ENCODE results near the gene ANKS1B. TPM values are rescaled to one million over a fixed set of nuclear protein-coding genes. Genes with fewer than 3 reads are reported as not detected.

Gene ANKS1B
- total RNA-seq, 1 donor from 2014 or later = 8.2 TPM

DNA sequence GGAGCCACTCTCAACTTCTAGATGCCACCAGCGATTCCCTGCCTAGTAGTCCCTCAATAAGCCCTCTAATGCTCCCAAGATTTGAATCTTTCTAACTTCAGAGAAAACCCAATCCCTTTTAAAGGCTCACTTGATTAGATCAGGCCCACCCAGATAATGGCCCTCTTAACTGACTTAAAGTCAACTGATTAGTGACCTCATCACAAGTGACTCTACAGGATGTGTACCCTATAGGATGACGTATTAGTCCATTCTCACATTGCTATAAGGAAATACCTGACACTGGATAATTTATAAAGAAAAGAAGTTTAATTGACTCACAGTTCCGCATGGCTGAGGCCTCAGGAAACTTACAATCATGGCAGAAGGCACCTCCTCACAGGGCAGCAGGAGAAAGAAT is 49.1 kb downstream of the ANKS1B start:
- no peaks in the 10 kb centered on the region for H3K27me3 ChIP-seq
- no peaks in the 10 kb centered on the region for H3K4me1 ChIP-seq
- no peaks in the 10 kb centered on the region for H3K36me3 ChIP-seq
- no peaks in the 10 kb centered on the region for H3K9me3 ChIP-seq
- DNase-seq (ENCODE audit: low spot score in 2 of 2) = no peak
- no peak for TF ChIP-seq CTCF (IDR thresholded peaks at IDR 0.05)
- intact Hi-C loops (cut with DNase I) = no loop called here
- no peak overlapping the region for H3K4me3 ChIP-seq
- no peak overlapping the region for H3K27ac ChIP-seq

DNA sequence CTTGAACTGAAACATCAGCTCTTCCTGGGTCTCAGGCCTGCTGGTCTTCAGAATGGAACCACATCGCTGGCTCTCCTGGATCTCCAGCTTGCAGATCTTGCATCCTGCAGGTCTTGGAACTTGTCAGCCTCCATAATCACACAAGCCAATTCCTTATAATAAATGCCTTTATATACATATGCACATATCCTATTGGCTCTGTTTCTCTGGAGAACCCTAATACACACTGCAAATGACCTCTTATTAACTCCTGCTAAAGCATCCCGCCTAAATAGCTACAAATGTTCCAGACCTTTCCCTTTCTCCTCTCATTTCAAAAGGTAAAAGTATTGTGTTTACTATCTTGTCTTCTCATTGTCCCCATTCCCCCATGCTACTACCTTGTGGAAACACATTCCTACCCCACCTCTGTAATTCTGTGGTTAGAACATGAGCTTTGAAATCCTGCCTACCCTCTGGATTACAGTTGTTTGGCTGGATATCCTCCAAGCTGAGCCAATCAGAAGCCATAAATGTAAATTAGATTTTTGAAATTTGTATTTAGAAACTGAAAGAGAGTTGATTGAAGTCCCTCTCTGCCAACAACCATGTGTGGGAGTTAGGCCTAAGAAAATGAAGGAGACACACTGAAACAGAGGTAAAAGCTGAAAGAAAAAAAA is 58.1 kb downstream of the ANKS1B start:
- Histone ChIP-seq H3K4me3 (no peak overlapping the region), H3K27ac (no peak overlapping the region), H3K27me3 (no peaks in the 10 kb centered on the region), H3K9me3 (no peaks in the 10 kb centered on the region), H3K36me3 (no peaks in the 10 kb centered on the region), H3K4me1 (no peaks in the 10 kb centered on the region)
- DNase-seq (ENCODE audit: low spot score in 2 of 2) = no peak
- intact Hi-C loops (cut with DNase I) = no loop called here
- TF ChIP-seq CTCF (IDR thresholded peaks at IDR 0.05) = no peak

- Histone ChIP-seq H3K4me1 (no peaks in the 10 kb centered on the region), H3K9me3 (no peaks in the 10 kb centered on the region), H3K36me3 (no peaks in the 10 kb centered on the region), H3K4me3 (no peak overlapping the region), H3K27ac (no peak overlapping the region), H3K27me3 (no peaks in the 10 kb centered on the region)
- DNase-seq (ENCODE audit: low spot score in 2 of 2) = no peak
- no peak for TF ChIP-seq CTCF (IDR thresholded peaks at IDR 0.05)
- intact Hi-C loops (cut with DNase I) = no loop called here
These were observed 64.3 kb downstream of the ANKS1B start for GRCh38 chr12:99920353-99920960.

DNA sequence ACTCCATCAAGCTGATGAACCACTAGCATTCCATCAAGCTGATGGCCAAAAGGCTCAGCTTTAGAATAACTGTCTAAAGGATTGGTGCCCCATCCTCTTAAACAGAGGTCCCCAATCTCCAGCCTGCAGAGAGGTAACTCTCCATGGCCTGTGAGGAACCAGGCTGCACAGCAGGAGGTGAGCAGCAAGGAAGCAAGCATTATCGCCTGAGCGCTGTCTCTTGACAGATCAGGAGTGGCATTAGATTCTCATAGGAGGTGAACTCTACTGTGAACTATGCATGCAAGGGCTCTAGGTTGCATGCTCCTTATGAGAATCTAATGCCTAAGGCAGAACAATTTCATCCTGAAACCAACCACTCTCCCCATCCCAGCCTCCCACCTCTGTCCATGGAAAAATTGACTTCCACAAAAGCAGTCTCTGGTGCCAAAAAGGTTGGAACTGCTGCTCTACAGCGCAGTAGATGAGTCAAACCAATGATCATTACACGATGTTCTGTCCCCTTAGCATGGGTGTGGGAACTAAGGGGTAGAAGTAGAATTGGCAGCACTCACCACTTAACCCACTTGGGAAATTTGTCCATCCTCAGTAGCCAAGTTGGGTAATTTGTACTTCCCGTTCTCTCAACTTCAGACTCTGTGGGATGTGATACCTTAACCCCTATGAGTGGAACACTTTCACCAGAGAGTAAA is 66.9 kb downstream of the ANKS1B start:
- Histone ChIP-seq H3K4me3 (no peak overlapping the region), H3K4me1 (peaks cover 0 to 6% of the 10 kb centered on the region in 2 donors), H3K27ac (no peak overlapping the region), H3K36me3 (no peaks in the 10 kb centered on the region), H3K27me3 (no peaks in the 10 kb centered on the region), H3K9me3 (no peaks in the 10 kb centered on the region)
- no peak for TF ChIP-seq CTCF (IDR thresholded peaks at IDR 0.05)
- intact Hi-C loops (cut with DNase I) = no loop called here
- peak in 1 of 2 donors; percentile 64 for DNase-seq (ENCODE audit: low spot score in 2 of 2)

DNA sequence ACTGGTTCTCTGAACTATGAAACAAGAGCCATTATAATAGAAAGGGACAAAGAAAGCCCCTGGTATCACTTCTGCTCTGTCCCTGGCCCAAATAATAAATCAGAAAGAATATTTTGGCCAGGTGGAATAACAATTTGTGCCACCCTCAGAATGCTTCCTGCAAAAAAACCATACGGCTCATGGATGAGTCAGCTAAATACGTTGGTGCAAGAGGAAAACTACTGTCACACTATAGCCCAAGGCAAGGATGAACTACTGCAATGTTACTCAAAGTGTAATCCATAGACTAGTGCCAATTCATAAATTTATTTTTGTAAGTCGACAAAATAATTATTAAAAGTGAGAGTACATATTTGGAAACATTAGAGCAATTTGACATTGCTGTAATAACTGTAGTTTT is 68.2 kb downstream of the ANKS1B start:
- no peak for TF ChIP-seq CTCF (IDR thresholded peaks at IDR 0.05)
- H3K4me3 ChIP-seq = no peak overlapping the region
- H3K27ac ChIP-seq = no peak overlapping the region
- H3K27me3 ChIP-seq = no peaks in the 10 kb centered on the region
- intact Hi-C loops (cut with DNase I) = no loop called here
- H3K36me3 ChIP-seq = no peaks in the 10 kb centered on the region
- peaks cover 0 to 11% of the 10 kb centered on the region in 2 donors for H3K4me1 ChIP-seq
- no peak for DNase-seq (ENCODE audit: low spot score in 2 of 2)
- H3K9me3 ChIP-seq = no peaks in the 10 kb centered on the region
